ENCODE measurements around the gene RNF34.
"Not testable (repeated sequence)": the region's sequence is repeated elsewhere in the genome, so short reads cannot be mapped to it uniquely, and the experiment has no call there.

GRCh38 chr12:121374336-121374735, 25.6 kb upstream of the RNF34 start:
- TF ChIP-seq CTCF (IDR thresholded peaks at IDR 0.05); EP300 (IDR thresholded peaks at IDR 0.05; ENCODE audit: low read depth); POLR2A (IDR thresholded peaks at IDR 0.05); POLR2AphosphoS5 (IDR thresholded peaks at IDR 0.05): not testable (repeated sequence)
